ENCODE data around the gene WWC2. TPM values are rescaled to one million over a fixed set of nuclear protein-coding genes. Genes with fewer than 3 reads are reported as not detected.

The WWC2 gene
- total RNA-seq, 1 experiment from 2014 or later = 80.3 TPM

DNA sequence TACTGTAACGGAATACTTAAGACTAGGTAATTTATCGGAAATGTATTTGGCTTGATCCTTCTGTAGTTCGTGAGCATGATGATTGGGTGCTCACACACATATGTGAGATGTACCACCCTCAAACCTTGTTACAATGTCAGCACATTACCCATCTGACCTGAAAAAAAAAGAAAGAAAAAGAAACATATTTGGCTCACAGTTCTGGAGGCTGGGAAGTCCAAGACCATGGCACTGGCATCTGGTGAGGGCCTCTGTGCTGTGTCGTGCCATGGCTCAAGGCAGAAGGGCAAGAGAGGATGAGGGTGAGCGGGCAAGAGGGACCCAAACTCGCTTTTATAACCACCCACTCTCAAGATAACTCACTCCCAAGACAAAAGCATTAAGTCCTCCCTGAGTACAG lies 230.2 kb downstream of the WWC2 start:
- no peaks in the 10 kb centered on the region for H3K27me3 ChIP-seq (ENCODE audit: control insufficient read depth, insufficient read depth, low read length)
- ChIA-PET POLR2A (no interaction called here), CTCF (no interaction called here)
- H3K36me3 ChIP-seq (ENCODE audit: control insufficient read depth, insufficient read depth, low read length) = no peaks in the 10 kb centered on the region
- intact Hi-C loops (cut with micrococcal nuclease; ENCODE audit: unreplicated experiment) (no loop called here), in situ Hi-C loops (cut with HindIII; ENCODE audit: low pct_unique_long_range_greater_than_20kb, low sequenced_read_pairs) (no loop called here)
- BruUV-seq (replicated peaks) = no TSS peak
- DNase-seq (ENCODE audit: low read depth, low spot score) (no peak), ATAC-seq (no peak)
- H3K4me1 ChIP-seq (ENCODE audit: control insufficient read depth, insufficient read depth, low read length) = 0 out of 2 replicates have a peak, but pooled peaks cover 3% of the 10 kb centered on the region
- H3K4me3 ChIP-seq (ENCODE audit: low read depth in 2 of 2, low read length in 2 of 2) = no peak overlapping the region
- TF ChIP-seq TCF7L2 (IDR thresholded peaks at IDR 0.05; ENCODE audit: low read depth, low read length) (no peak), SIN3A (IDR thresholded peaks at IDR 0.05; ENCODE audit: borderline replicate concordance, insufficient read depth, low read depth, low read length) (no peak), POLR2AphosphoS5 (IDR thresholded peaks at IDR 0.05; ENCODE audit: low read depth, low read length) (no peak)
- TF ChIP-seq, protein P1, sequence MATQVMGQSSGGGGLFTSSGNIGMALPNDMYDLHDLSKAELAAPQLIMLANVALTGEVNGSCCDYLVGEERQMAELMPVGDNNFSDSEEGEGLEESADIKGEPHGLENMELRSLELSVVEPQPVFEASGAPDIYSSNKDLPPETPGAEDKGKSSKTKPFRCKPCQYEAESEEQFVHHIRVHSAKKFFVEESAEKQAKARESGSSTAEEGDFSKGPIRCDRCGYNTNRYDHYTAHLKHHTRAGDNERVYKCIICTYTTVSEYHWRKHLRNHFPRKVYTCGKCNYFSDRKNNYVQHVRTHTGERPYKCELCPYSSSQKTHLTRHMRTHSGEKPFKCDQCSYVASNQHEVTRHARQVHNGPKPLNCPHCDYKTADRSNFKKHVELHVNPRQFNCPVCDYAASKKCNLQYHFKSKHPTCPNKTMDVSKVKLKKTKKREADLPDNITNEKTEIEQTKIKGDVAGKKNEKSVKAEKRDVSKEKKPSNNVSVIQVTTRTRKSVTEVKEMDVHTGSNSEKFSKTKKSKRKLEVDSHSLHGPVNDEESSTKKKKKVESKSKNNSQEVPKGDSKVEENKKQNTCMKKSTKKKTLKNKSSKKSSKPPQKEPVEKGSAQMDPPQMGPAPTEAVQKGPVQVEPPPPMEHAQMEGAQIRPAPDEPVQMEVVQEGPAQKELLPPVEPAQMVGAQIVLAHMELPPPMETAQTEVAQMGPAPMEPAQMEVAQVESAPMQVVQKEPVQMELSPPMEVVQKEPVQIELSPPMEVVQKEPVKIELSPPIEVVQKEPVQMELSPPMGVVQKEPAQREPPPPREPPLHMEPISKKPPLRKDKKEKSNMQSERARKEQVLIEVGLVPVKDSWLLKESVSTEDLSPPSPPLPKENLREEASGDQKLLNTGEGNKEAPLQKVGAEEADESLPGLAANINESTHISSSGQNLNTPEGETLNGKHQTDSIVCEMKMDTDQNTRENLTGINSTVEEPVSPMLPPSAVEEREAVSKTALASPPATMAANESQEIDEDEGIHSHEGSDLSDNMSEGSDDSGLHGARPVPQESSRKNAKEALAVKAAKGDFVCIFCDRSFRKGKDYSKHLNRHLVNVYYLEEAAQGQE (IDR thresholded peaks at IDR 0.05; ENCODE audit: insufficient read depth in 1 of 2, low read depth in 2 of 2, low read length in 1 of 2) = no peak
- TF ChIP-seq, protein P2, sequence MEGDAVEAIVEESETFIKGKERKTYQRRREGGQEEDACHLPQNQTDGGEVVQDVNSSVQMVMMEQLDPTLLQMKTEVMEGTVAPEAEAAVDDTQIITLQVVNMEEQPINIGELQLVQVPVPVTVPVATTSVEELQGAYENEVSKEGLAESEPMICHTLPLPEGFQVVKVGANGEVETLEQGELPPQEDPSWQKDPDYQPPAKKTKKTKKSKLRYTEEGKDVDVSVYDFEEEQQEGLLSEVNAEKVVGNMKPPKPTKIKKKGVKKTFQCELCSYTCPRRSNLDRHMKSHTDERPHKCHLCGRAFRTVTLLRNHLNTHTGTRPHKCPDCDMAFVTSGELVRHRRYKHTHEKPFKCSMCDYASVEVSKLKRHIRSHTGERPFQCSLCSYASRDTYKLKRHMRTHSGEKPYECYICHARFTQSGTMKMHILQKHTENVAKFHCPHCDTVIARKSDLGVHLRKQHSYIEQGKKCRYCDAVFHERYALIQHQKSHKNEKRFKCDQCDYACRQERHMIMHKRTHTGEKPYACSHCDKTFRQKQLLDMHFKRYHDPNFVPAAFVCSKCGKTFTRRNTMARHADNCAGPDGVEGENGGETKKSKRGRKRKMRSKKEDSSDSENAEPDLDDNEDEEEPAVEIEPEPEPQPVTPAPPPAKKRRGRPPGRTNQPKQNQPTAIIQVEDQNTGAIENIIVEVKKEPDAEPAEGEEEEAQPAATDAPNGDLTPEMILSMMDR (IDR thresholded peaks at IDR 0.05) = no peak
- H3K27ac ChIP-seq (ENCODE audit: low read length) = no peak overlapping the region
- no peaks in the 10 kb centered on the region for H3K9me3 ChIP-seq (ENCODE audit: control insufficient read depth, insufficient read depth, low read depth, low read length)

DNA sequence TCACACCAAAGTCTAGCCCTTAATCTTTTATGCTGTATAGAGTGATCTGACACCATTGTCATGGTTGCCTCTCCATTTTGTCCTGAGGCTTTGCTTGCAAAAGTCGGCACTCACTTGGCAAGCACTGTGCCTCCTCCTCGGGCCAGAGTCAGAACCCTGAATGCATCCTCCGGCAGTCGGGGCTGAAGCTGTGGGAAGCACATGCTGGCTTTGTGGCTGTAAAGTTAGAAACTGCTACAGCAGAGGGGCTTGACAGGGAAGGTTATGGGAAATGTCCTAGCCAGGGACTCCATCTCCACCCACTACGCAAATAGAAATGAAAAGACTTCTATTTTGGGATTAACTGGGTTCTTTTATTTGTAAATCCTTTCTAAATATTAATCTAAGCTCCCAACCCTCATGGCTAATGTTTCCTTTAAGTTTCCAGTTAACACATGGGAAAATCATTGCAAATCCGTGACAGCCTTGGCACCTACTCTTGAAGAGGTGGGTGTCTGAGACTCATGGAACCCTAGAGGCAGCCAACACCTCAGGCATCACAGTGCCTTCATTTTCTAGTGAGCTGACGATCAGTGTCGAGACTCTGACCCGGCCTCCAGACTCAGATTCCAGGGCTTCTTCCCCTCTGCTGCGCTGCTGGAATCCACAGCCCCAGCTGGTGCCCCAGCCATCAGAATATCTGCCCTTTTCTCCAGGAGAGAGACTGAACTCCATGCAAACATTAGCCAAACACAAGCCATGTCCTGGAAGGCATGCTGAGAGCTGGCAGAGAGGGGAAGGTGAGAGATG lies 231.1 kb downstream of the WWC2 start:
- Histone ChIP-seq H3K4me1 (ENCODE audit: control insufficient read depth, insufficient read depth, low read length) (peaks cover 3% of the 10 kb centered on the region; the same call in 1 of the 2 replicates), H3K36me3 (ENCODE audit: control insufficient read depth, insufficient read depth, low read length) (no peaks in the 10 kb centered on the region), H3K27ac (ENCODE audit: low read length) (no peak overlapping the region), H3K27me3 (ENCODE audit: control insufficient read depth, insufficient read depth, low read length) (no peaks in the 10 kb centered on the region), H3K4me3 (ENCODE audit: low read depth in 2 of 2, low read length in 2 of 2) (no peak overlapping the region), H3K9me3 (ENCODE audit: control insufficient read depth, insufficient read depth, low read depth, low read length) (no peaks in the 10 kb centered on the region)
- BruUV-seq (replicated peaks) = no TSS peak
- CTCF ChIA-PET = no interaction called here
- DNase-seq (ENCODE audit: low read depth, low spot score) = no peak
- intact Hi-C loops (cut with micrococcal nuclease; ENCODE audit: unreplicated experiment) (no loop called here), in situ Hi-C loops (cut with HindIII; ENCODE audit: low pct_unique_long_range_greater_than_20kb, low sequenced_read_pairs) (no loop called here)
- POLR2A ChIA-PET = no interaction called here
- TF ChIP-seq, protein P2 (IDR thresholded peaks at IDR 0.05) = no peak
- TF ChIP-seq, protein P1 (IDR thresholded peaks at IDR 0.05; ENCODE audit: insufficient read depth in 1 of 2, low read depth in 2 of 2, low read length in 1 of 2) = no peak
- no peak for TF ChIP-seq TCF7L2 (IDR thresholded peaks at IDR 0.05; ENCODE audit: low read depth, low read length)
- ATAC-seq = no peak
